B cell (primary cell): ENCODE data around the gene C7orf33. TPM values are rescaled to one million over a fixed set of nuclear protein-coding genes. Genes with fewer than 3 reads are reported as not detected.

Experiments
- ATAC-seq: fragments of 200-7000 bp; cut with Tn5 transposase; one replicate; pipeline ENCODE4 v1.10.0; 2021; ENCODE audit warnings: low read depth, mild to moderate bottlenecking, moderate number of reproducible peaks, moderate library complexity
- CTCF ChIA-PET: fragments of 350-600 bp; sonication (Branson Sonifier 250); formaldehyde crosslinking; loops from one replicate; lab custom pipeline; 2021; ENCODE audit warnings: antibody characterized with exemption, inconsistent platforms; lab: Charles Lee
- POLR2A ChIA-PET: fragments of 350-600 bp; sonication (Branson Sonifier 250); formaldehyde crosslinking; loops from one replicate; lab custom pipeline; 2021; ENCODE audit warnings: antibody characterized with exemption; lab: Charles Lee
- DNase-seq: peaks from one replicate; pipeline ENCODE4 v3.0.0; 2013
- H2AFZ ChIP-seq: 2 replicates; pipeline ENCODE4 v1.6.1; 2012; ENCODE audit warnings: mild to moderate bottlenecking, low read depth, low read length; ENCODE audit not compliant: insufficient read depth, poor library complexity, severe bottlenecking
- H3K27ac ChIP-seq, 2 donors: 1 replicate in 1 of 2; 2 replicates in 1 of 2; pipeline ENCODE4 v1.5.1; 2012 to 2013; ENCODE audit warnings: low read length in 2 of 2, mild to moderate bottlenecking in 2 of 2, moderate library complexity in 1 of 2
- H3K27me3 ChIP-seq, 4 experiments: fragments of 200-600 bp in 1 of 4; sonication (generic) in 1 of 4; replicated peaks in 1 of 4; 1 replicate in 2 of 4; 2 replicates in 2 of 4; pipeline versions ENCODE4 v1.6.1 to v1.7.0; 2013 to 2016; ENCODE audit warnings: low read length in 3 of 4, mild to moderate bottlenecking in 2 of 4, mixed read lengths in 1 of 4, moderate library complexity in 1 of 4; ENCODE audit not compliant: insufficient read depth in 4 of 4, control insufficient read depth in 3 of 4; ENCODE audit errors: control extremely low read depth in 1 of 4
- H3K36me3 ChIP-seq, 2 experiments: replicated peaks in 1 of 2; 1 replicate in 1 of 2; 2 replicates in 1 of 2; pipeline versions ENCODE4 v1.6.1 to v1.7.1; 2013; ENCODE audit warnings: low read length in 1 of 2; ENCODE audit not compliant: insufficient read depth in 2 of 2, control insufficient read depth in 1 of 2; ENCODE audit errors: control extremely low read depth in 1 of 2, extremely low read depth in 1 of 2
- H3K4me1 ChIP-seq, 2 donors: fragments of 200-600 bp in 1 of 2; sonication (generic) in 1 of 2; 1 replicate in 1 of 2; 2 replicates in 1 of 2; pipeline versions ENCODE4 v1.5.1 to v1.6.1; 2013 to 2017; ENCODE audit warnings: low read length in 2 of 2; ENCODE audit not compliant: control insufficient read depth in 2 of 2, insufficient read depth in 2 of 2
- H3K4me2 ChIP-seq: replicated peaks from 2 replicates; pipeline ENCODE3; 2012; ENCODE audit warnings: mild to moderate bottlenecking, low read depth, low read length; ENCODE audit not compliant: poor library complexity, severe bottlenecking
- H3K4me3 ChIP-seq, 5 experiments: fragments of 200-600 bp in 1 of 5; sonication (generic) in 1 of 5; 1 replicate in 3 of 5; 2 replicates in 2 of 5; pipeline versions ENCODE4 v1.5.1 to v1.7.0; 2011 to 2016; ENCODE audit warnings: low read length in 4 of 5, mild to moderate bottlenecking in 4 of 5, low read depth in 2 of 5, control low read depth in 1 of 5, moderate library complexity in 1 of 5; ENCODE audit not compliant: insufficient read depth in 1 of 5; ENCODE audit errors: control extremely low read depth in 1 of 5, extremely low read depth in 1 of 5
- H3K79me2 ChIP-seq: fragments of 200-600 bp; sonication (generic); one replicate; pipeline ENCODE4 v1.6.0; 2016; ENCODE audit warnings: low read length; ENCODE audit not compliant: control insufficient read depth, insufficient read depth
- H3K9ac ChIP-seq: fragments of 200-600 bp; sonication (generic); 2 replicates; pipeline ENCODE4 v1.6.1; 2017; ENCODE audit warnings: mild to moderate bottlenecking, low read length, moderate library complexity
- H3K9me3 ChIP-seq, 3 donors: one replicate each; pipeline versions ENCODE4 v1.6.1 to v1.7.1; 2013; ENCODE audit warnings: low read length in 2 of 3; ENCODE audit not compliant: control insufficient read depth in 2 of 3, insufficient read depth in 1 of 3; ENCODE audit errors: control extremely low read depth in 1 of 3
- H4K20me1 ChIP-seq: 2 replicates; pipeline ENCODE4 v1.6.0; 2012; ENCODE audit warnings: mild to moderate bottlenecking, low read length; ENCODE audit not compliant: insufficient read depth, control insufficient read depth, poor library complexity, severe bottlenecking
- H3K27ac Mint-ChIP-seq: one replicate; pipeline ENCODE4 v1.8.0; 2021; ENCODE audit warnings: mixed read lengths
- H3K27me3 Mint-ChIP-seq: one replicate; pipeline ENCODE4 v1.8.0; 2021; ENCODE audit warnings: mixed read lengths
- H3K4me1 Mint-ChIP-seq: one replicate; pipeline ENCODE4 v1.8.0; 2021; ENCODE audit warnings: mixed read lengths
- H3K4me3 Mint-ChIP-seq: one replicate; pipeline ENCODE4 v1.8.0; 2021; ENCODE audit warnings: mixed read lengths
- H3K9me3 Mint-ChIP-seq: one replicate; pipeline ENCODE4 v1.8.0; 2022; ENCODE audit warnings: mixed read lengths; ENCODE audit not compliant: insufficient read depth
- CTCF ChIP-seq: fragments of 200-600 bp; IDR thresholded peaks from one replicate; pipeline ENCODE4 v1.8.0; 2022; ENCODE audit warnings: antibody characterized with exemption, mild to moderate bottlenecking
- EZH2 ChIP-seq: IDR thresholded peaks from 2 replicates; pipeline ENCODE4 v1.6.1; 2012; ENCODE audit warnings: borderline replicate concordance, low read depth, mild to moderate bottlenecking, moderate library complexity, low read length; ENCODE audit not compliant: insufficient read depth, poor library complexity, severe bottlenecking
- WGBS: methylation state at CpG from one replicate; pipeline ENCODE4 v1.1.5; 2013; ENCODE audit warnings: missing lambda C conversion rate; ENCODE audit not compliant: insufficient coverage; 5-methylcytosine and 5-hydroxymethylcytosine counted together
- intact Hi-C: fragments of 100-400 bp; cut with micrococcal nuclease; formaldehyde crosslinking; loops from one replicate; pipeline ENCODE4 v1.10.0; 2022
- polyA plus RNA-seq: library from polyadenylated mRNA; depleted of rRNA; stranded (reverse); fragments of >200 nt; gene quantifications from 2 replicates; pipeline ENCODE4 v1.2.3, GENCODE V29; 2012
- total RNA-seq, 2 donors: library from RNA; stranded (reverse); fragments of 120-200 nt in 1 of 2; gene quantifications; 1 replicate in 1 of 2; 2 replicates in 1 of 2; pipeline versions ENCODE4 v1.2.3 to v1.2.4, GENCODE V29; 2013 to 2022

C7orf33 gene
- total and polyA plus RNA-seq, 2 donors (not counting 1 experiment from before 2014, with no cell fraction given), result not detected

GRCh38 chr7:148664324-148664723 lies 73.8 kb downstream of the C7orf33 start:
- H3K27me3 ChIP-seq, result no peaks in the 10 kb centered on the region
- no peak overlapping the region for H3K9ac ChIP-seq
- POLR2A ChIA-PET, result no interaction called here
- H3K9me3 ChIP-seq, result no peaks in the 10 kb centered on the region
- no peaks in the 10 kb centered on the region for H3K36me3 ChIP-seq
- intact Hi-C loops, result no loop called here
- H3K4me2 ChIP-seq, result no peak overlapping the region
- ATAC-seq (no peak), DNase-seq (no peak)
- no peak overlapping the region for H3K27ac Mint-ChIP-seq
- H3K4me3 ChIP-seq, result no peak overlapping the region
- H3K9me3 Mint-ChIP-seq, result peaks cover 3% of the 10 kb centered on the region
- no peak overlapping the region for H2AFZ ChIP-seq
- H3K79me2 ChIP-seq, result no peaks in the 10 kb centered on the region
- H3K27ac ChIP-seq, result no peak overlapping the region
- no peaks in the 10 kb centered on the region for H3K4me1 ChIP-seq
- H3K4me3 Mint-ChIP-seq, result no peak overlapping the region
- no peak for TF ChIP-seq CTCF
- TF ChIP-seq EZH2, result no peak
- H4K20me1 ChIP-seq, result no peaks in the 10 kb centered on the region
- 89% methylated on average over 4 of the region's 6 CpGs for WGBS
- no peaks in the 10 kb centered on the region for H3K27me3 Mint-ChIP-seq
- CTCF ChIA-PET, result no interaction called here
- H3K4me1 Mint-ChIP-seq, result no peaks in the 10 kb centered on the region

GRCh38 chr7:148665221-148665620 lies 74.7 kb downstream of the C7orf33 start:
- Mint-ChIP-seq H3K27ac (no peak overlapping the region), H3K9me3 (peaks cover 3% of the 10 kb centered on the region), H3K27me3 (peaks cover 5% of the 10 kb centered on the region), H3K4me3 (no peak overlapping the region), H3K4me1 (no peaks in the 10 kb centered on the region)
- no peaks in the 10 kb centered on the region for H3K4me1 ChIP-seq
- H3K27me3 ChIP-seq, result no peaks in the 10 kb centered on the region
- no peak overlapping the region for H3K4me3 ChIP-seq
- H3K9me3 ChIP-seq, result no peaks in the 10 kb centered on the region
- CTCF ChIA-PET, result no interaction called here
- H4K20me1 ChIP-seq, result no peaks in the 10 kb centered on the region
- H3K9ac ChIP-seq, result no peak overlapping the region
- WGBS, result 100% methylated on average over 1 of the region's 4 CpGs
- TF ChIP-seq CTCF (no peak), EZH2 (no peak)
- H2AFZ ChIP-seq, result no peak overlapping the region
- DNase-seq, result no peak
- no peak overlapping the region for H3K27ac ChIP-seq
- H3K4me2 ChIP-seq, result no peak overlapping the region
- intact Hi-C loops, result no loop called here
- H3K36me3 ChIP-seq, result no peaks in the 10 kb centered on the region
- ATAC-seq, result no peak
- POLR2A ChIA-PET, result no interaction called here
- no peaks in the 10 kb centered on the region for H3K79me2 ChIP-seq

Other genes starting within 250 kb of the C7orf33 start
- 51.1 and 53.5 TPM in 2 replicates for gene CUL1, start 108.1 kb downstream of the C7orf33 start, total RNA-seq
- 26.9 and 33.1 TPM in 2 replicates for gene CUL1, start 108.1 kb downstream of the C7orf33 start, polyA plus RNA-seq